HT-29 (cell line): Measurements from ENCODE around the gene SLC5A1. TPM values are rescaled to one million over a fixed set of nuclear protein-coding genes. Genes with fewer than 3 reads are reported as not detected.
"Not testable (repeated sequence)": the region's sequence is repeated elsewhere in the genome, so short reads cannot be mapped to it uniquely, and the experiment has no call there.

Source experiments
- DNase-seq: peaks from one replicate; pipeline ENCODE4 v3.0.0-alpha.2; 2015; ENCODE audit warnings: low spot score
- total RNA-seq: library from RNA; depleted of rRNA; stranded (reverse); fragments of >200 nt; shearing (Covaris generic); gene quantifications from 2 replicates; pipeline ENCODE4 v1.2.3, GENCODE V29; 2014

The SLC5A1 gene
- total RNA-seq, 1 experiment from 2014 or later = 6.8 TPM

- DNase-seq = no peak
Observed at GRCh38 chr22:32083814-32084213, 40.8 kb downstream of the SLC5A1 start.

DNA sequence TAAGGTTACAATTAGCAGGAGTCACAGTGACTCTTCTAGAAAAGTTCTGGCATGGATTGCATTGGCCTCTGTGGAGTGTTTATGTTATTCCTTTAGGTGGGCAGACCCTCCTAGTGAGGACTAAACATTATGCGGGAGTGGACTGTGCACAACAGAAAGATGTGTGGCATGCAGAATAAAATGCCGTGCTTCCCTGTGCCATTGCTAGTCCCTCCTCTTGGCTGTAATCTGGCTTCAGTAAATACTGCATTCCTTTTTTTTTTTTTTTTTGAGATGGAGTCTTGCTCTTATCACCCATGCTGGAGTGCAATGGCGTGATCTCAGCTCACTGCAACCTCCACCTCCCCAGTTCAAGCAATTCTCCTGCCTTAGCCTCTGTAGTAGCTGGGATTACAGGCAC, 45.0 kb downstream of the SLC5A1 start:
- no peak for DNase-seq

- no peak for DNase-seq
Observed at GRCh38 chr22:32097018-32097417, 54.0 kb downstream of the SLC5A1 start.

GRCh38 chr22:32097881-32098499, 54.9 kb downstream of the SLC5A1 start:
- no peak for DNase-seq

- no peak for DNase-seq
Observed at GRCh38 chr22:32100711-32101110, 57.6 kb downstream of the SLC5A1 start.

GRCh38 chr22:32103658-32104315, 60.7 kb downstream of the SLC5A1 start:
- no peak for DNase-seq

DNA sequence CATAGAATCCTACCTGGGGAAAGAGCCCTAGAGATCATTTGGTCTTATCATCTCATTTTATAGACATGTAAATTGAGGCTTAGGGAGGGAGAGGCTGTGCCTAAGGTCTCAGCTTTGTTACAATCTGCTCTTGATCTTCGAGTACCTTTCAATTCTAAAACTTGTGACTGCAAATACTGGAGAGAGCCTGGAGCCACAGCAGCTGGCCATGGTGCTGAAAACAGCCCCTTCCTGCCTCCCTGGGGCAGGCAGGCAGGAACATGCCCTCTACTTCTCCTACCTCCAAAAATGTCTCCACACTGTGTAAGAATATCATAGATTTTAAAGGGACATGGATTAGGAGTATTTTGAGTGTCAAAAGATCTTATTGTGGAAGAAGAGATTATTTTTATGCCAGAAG, 63.9 kb downstream of the SLC5A1 start:
- DNase-seq = peak; percentile 16

GRCh38 chr22:32112380-32112779, 69.3 kb downstream of the SLC5A1 start:
- no peak for DNase-seq

DNA sequence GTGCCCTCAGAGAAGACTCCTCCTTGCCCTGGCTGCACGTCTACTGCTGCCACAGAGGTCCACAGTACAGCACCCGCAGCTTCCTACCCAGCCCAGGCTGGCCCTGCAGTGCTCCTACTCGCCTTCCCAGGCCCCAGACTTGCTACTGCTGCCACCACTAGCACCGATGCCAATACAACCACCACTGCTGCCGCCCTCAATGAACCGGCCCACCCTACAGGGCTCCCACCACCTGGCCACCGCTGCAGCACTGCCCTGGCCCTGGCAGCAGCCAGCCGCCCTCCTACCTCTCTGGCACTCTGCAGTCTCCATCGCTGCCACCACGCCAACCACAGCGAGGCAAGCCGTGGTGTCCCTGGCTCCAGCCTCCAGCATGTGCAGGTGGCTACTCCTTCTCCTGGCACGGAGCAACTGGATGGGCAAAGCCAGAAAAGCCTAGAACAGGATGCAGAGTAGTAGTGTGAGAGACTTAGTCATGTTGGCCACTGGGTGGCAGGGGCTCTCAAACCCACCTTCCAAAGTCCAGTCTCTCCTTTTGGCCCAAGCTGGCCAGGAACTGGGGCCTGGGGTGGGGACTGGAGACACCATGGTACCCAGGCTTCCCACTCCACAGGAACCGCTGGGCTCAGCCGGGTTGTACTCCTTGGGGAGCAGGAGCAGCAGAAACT, 76.6 kb downstream of the SLC5A1 start:
- DNase-seq = no peak

- DNase-seq = no peak
Observed at GRCh38 chr22:32120603-32121002, 77.5 kb downstream of the SLC5A1 start.

DNA sequence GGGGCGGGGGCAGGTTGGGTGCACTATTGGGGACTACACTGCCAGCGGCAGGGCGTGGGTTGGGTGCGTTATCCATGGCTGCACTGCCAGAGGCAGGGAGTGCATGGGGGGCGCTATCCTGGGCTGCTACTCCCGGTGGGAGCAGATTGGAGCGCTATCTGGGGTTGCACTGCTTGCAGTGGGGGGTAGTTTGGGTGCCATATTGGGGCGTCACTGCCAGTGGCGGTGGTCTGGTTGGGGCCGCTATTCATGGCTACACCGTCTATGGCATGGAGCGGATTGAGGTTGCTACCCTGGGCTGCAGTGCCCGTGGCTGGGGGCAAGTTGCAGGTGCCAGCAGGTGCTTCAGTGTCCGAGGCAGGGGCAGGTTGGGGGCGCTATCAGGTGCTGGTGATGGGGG, 79.8 kb downstream of the SLC5A1 start:
- no peak for DNase-seq

- no peak for DNase-seq
Observed at GRCh38 chr22:32123657-32124056, 80.6 kb downstream of the SLC5A1 start.

DNA sequence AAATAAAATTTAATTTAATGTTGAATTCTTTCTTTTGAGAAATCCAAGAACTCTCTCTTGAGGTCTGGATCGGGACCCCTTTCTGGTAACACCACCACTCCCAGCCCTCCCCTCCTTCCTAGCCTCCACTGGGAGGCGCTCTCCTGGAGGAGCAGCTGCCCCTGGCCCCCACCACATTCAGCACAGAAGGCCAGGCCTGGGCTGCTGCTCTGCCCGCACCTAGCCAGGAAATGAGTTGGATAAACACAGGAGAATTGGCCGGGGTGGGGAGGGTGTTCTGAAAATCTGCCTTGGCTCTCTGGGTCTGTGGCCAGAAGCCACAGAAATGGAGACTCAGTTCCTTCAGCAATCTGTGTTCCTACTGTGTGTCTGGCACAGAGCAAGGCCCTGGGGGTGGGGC, 84.8 kb downstream of the SLC5A1 start:
- no peak for DNase-seq

DNA sequence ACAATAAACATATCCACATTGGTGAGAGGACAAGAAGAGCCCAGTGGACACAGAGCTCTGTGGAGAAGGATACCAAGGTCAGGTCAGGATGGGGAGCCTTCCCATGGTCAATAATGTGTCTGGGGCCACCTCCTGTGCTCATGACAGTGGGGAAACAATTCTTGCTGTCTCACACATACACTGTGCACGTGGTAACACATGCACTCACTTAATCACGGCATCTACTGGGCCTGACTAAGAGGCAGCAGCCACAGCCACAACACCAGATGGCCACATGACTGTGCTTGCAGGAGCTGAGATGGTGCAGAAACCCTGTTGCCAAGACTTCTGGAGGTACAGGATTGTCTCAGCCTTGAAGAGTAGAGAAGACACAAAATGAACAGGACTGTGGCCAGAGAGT, 87.4 kb downstream of the SLC5A1 start:
- DNase-seq = no peak

GRCh38 chr22:32132126-32132525, 89.1 kb downstream of the SLC5A1 start:
- no peak for DNase-seq

- no peak for DNase-seq
Observed at GRCh38 chr22:32132783-32133182, 89.7 kb downstream of the SLC5A1 start.

DNA sequence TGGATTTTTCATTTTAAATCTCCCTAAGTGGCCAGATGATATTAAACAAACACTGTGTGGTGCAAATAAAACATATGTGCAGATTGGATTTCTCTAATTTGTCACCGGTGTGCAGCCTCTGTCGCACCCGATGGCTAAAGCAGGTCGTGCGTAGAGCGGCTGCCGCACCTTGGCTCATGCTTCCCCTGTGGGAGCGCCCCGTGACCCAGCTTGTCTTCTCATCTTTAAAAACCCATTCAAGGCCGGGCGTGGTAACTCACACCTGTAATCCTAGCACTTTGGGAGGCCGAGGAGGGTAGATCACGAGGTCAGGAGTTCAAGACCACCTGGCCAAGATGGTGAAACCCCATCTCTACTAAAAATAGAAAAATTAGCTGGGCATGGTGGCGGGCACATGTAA, 91.7 kb downstream of the SLC5A1 start:
- not testable (repeated sequence) for DNase-seq

DNA sequence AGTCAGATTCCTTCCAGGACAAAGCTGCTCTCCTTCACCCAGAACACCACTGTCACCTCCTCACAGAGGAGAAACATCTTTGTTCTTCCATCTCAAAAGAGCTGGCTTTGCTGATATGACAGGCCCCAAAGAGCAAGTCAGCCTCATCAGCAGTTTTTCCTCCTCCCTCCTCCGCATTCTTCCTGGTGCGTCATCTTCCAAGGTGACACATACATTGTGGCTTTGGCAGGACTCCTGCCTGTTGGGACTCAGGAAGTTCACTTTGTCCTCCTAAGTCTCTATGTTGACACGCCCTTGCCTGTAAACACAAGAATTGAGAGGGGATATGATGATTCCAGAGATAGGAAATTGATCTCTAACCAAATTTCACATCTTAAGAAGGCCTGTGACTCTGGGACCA, 92.9 kb downstream of the SLC5A1 start:
- DNase-seq = peak; percentile 52

DNA sequence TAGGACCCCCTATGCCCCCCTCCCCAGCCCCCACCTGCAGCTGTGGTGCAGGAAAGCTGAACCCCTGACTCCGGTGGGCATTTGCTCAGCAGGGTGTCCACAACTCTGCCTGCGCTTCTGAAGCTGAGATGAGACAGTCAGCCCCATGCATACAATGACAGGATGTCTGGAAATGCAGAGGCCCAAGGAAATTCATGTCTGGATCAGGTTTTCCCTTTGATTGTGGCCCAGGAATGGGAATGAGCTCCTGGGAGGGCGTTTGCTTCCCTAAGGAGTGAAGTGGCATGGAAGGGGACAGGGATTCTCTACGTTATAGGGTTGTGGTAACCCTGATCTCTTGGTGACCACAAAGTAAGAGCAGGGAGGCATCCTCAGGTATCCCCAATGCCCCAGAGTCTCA, 93.8 kb downstream of the SLC5A1 start:
- DNase-seq = not testable (repeated sequence)

GRCh38 chr22:32137731-32138324, 94.8 kb downstream of the SLC5A1 start:
- peak; percentile 21 for DNase-seq

DNA sequence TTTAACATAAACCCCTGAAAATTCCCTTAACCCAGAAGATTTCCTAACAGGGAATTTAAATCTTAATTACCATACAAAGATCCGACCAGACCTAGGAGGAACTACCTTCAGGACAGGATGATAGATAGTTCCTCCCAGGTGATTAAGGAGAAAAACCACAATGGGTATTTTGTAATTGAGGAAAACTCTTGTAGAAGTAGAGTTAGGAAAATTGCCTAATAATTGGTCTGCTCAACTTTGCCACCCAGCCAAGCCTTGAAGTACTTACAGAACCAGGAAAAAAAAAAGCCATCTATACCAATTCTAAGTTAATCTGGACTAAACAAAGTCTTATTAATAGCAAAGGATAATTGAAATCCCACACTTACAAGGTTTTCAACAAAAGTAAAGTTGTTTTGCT, 95.5 kb downstream of the SLC5A1 start:
- DNase-seq = not testable (repeated sequence)

DNA sequence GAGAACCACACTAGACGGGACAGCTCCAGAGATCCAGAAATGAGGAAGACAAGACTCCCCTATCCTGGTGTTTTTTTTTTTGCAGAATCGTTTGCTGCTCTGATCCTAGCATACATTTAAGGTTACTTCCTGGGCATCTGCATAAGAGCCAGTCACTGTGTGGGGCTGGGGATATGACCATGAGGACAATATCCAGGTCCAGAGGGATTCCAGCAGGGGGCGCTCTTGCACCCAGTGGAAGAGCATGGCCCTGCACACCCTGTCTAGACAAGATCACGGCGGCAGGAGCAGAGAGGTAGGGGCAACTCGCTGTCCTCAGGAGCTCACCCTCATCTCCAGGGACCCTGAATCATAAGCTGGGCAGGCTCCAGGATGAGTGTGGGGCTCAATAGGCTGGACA, 97.6 kb downstream of the SLC5A1 start:
- not testable (repeated sequence) for DNase-seq

- DNase-seq = no peak
Observed at GRCh38 chr22:32142600-32142999, 99.5 kb downstream of the SLC5A1 start.
